Coronary artery (tissue), 2 donors: ENCODE data around the gene SP100.
"Not testable (repeated sequence)": the region's sequence is repeated elsewhere in the genome, so short reads cannot be mapped to it uniquely, and the experiment has no call there.

ENCODE experiments used
- DNase-seq: peaks from one replicate; pipeline ENCODE4 v3.0.0-alpha.2; 2017; ENCODE audit warnings: low spot score
- H3K27ac ChIP-seq, 2 donors: fragments of 200-600 bp; sonication (generic); one replicate each; pipeline ENCODE4 v1.5.1; 2016 to 2019
- H3K4me3 ChIP-seq: fragments of 200-600 bp; sonication (generic); 2 replicates; pipeline ENCODE4 v1.5.1; 2016; ENCODE audit warnings: mild to moderate bottlenecking, moderate library complexity
- TF ChIP-seq, protein P1 (sequence below): fragments of 200-600 bp; sonication (generic); IDR thresholded peaks from one replicate; pipeline ENCODE4 v1.5.1; 2019; ENCODE audit warnings: antibody characterized with exemption

The SP100 gene

DNA sequence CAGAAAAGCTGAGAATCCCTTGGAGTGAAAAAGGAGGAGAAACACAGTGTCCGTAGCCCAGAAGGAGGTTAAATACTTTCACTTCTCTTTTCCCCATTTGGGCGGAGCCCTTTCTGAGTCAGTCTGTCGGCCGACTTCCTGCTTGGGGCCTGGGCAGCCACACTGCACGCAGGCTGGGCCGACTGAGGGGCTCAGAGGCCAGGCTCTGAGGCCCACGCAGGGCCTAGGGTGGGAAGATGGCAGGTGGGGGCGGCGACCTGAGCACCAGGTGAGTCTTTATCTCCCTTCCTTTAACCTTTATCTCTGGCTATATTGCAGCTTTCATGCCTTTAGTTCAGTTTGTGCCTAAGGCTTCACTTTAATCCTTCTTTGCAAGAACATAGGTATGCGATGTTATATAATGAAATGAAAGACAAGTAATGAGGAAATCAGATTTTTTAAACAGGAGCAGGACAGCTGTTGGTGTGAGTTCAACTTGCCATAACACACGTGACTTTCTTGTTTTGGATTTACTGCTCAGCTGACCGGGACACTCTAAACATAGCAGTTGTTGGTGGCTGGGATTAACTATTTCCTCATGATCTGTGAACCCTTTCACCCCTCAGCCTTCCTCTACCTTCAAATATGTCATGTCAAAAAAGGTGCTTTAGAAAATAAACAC lies at the start of gene SP100:
TSS of gene SP100 (plus strand) at position 141 of the 661 bp plus-strand sequence. CDS start at position 237, 96 bp downstream.
- Histone ChIP-seq H3K27ac (peak within 1 kb of the TSS; percentile 73 to 96), H3K4me3 (peak within 1 kb of the TSS; percentile 85)
- TF ChIP-seq, protein P1, sequence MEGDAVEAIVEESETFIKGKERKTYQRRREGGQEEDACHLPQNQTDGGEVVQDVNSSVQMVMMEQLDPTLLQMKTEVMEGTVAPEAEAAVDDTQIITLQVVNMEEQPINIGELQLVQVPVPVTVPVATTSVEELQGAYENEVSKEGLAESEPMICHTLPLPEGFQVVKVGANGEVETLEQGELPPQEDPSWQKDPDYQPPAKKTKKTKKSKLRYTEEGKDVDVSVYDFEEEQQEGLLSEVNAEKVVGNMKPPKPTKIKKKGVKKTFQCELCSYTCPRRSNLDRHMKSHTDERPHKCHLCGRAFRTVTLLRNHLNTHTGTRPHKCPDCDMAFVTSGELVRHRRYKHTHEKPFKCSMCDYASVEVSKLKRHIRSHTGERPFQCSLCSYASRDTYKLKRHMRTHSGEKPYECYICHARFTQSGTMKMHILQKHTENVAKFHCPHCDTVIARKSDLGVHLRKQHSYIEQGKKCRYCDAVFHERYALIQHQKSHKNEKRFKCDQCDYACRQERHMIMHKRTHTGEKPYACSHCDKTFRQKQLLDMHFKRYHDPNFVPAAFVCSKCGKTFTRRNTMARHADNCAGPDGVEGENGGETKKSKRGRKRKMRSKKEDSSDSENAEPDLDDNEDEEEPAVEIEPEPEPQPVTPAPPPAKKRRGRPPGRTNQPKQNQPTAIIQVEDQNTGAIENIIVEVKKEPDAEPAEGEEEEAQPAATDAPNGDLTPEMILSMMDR, result no peak
- peak; percentile 85 for DNase-seq

DNA sequence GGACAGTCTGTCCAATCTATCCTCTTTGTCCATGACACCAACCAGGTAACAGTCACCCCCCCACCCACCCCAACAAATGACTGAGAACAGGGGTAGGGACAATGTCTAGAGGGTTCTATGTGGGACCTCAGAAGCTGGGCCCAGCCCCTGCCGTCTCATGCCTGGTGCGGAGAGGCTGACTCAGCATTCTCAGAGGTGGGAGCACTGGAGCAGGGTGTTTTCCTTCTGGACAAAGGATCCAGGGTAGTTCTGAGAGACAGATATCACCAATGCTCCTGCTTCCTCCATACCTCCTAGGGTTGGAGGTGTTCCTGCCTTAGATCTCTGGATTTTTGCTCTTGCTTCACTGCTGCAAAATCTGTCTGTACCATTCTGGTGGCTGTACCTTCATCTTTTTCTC lies 33.9 kb upstream of the SP100 start:
- Histone ChIP-seq H3K4me3 (no peak overlapping the region), H3K27ac (no peak overlapping the region)
- DNase-seq, result no peak
- TF ChIP-seq, protein P1, result no peak

DNA sequence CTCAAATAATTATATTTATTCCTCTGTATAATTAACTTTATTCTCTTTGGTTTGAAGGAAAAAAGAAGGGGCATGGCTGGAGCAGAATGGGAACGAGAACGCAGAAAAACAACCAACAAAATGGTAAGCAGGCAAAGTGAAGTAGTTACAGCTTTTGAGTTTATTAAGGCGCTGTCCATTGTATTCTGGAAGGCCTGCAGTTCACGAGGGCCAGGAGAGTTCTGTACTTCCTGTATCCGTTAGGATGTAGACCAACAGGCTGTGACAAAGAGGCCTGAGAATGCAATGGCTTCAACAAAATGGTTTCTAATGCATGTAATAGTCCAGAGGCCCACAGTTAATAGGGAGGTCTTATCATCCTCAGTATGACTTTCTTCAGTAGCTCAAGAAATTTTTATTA lies 32.5 kb upstream of the SP100 start:
- TF ChIP-seq, protein P1, result no peak
- DNase-seq, result no peak
- no peak overlapping the region for H3K4me3 ChIP-seq
- no peak overlapping the region for H3K27ac ChIP-seq

DNA sequence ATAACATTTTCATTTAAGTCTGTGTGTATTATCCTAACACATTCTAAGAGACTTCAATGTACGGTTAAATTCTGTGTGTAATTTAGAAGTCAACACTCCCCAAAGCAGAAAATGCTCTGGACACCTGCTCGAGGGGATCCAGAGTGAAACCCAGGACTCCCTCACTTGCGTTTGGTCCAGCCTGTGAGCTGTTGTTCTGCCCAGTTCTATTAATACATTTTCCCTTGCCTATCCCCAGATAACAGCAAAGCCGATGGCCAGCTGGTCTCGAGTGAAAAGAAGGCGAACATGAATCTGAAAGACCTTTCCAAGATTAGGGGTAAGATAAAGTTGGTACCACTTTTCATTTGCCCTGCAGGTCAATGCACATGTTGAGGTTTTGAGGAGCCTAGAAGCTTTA lies 31.0 kb upstream of the SP100 start:
- no peak overlapping the region for H3K27ac ChIP-seq
- TF ChIP-seq, protein P1, result no peak

DNA sequence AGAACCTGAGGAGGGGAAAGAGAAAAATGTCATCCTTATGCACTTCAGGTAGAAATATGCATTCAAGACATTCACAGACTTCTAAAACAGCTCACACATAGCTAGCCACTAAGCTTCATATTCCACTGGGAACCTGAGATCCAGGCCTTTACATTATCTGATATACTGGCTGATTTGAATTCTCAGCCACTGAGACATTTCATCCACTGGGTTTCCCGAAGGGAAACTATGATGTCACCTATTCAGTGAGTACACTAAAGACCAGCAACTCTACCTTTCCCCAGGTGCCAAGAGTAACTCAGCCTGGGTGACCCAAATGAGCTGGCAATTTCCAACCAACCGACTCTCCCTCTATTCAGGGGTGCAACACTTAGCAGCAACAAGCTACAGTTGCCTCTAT lies 21.7 kb upstream of the SP100 start:
- TF ChIP-seq, protein P1, result no peak
- H3K27ac ChIP-seq, result no peak overlapping the region
- DNase-seq, result no peak
- H3K4me3 ChIP-seq, result no peak overlapping the region

More for the DNA sequence above, 31.0 kb upstream of the SP100 start:
- DNase-seq, result no peak
- H3K4me3 ChIP-seq, result no peak overlapping the region

DNA sequence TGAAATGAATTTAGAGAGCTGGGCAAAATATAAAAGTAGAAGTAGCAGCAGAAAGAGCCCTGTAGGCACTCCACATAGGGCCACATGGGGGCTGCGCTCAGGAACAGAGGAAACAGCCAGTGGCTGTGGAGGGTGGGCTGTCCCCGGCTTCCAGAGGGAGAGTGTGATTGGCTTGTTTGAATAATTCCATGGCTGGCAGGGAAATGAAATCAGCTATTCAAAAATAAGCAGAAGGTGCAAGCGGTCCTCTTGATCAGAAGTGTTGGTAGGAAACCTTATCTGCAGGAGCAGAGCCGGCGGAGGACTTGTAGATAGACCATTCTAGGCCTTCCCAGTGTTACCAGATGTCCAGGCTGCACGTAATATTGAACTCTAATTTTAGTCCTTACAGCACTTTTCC lies 17.3 kb upstream of the SP100 start:
- not testable (repeated sequence) for DNase-seq, H3K27ac ChIP-seq, H3K4me3 ChIP-seq

DNA sequence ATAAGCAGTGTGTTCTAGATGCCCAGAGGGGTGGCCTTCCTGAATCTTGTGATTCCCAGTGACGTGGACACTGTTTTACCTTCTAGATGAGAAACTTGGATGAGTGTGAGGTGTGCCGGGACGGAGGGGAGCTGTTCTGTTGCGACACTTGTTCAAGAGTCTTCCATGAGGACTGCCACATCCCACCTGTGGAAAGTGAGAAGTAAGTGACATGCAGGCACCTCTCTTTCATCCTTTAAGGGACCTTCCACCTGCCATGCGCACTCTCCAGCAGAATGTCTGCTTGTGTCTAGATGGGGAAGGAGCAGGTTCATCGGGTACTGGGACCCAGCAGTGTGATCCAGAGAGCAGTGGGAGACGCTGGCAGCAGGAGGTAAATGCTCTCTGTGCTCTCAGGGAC lies 16.0 kb upstream of the SP100 start:
- DNase-seq, result no peak
- no peak overlapping the region for H3K4me3 ChIP-seq
- H3K27ac ChIP-seq, result no peak overlapping the region
- TF ChIP-seq, protein P1, result no peak
